Endothelial cell of umbilical vein (primary cell): ENCODE data around the gene HP.

Source experiments
- CTCF ChIP-seq, 2 donors: IDR thresholded peaks; 1 replicate in 1 of 2; 2 replicates in 1 of 2; pipeline ENCODE4 v1.5.1; 2011; ENCODE audit warnings: low read length in 2 of 2, mild to moderate bottlenecking in 2 of 2, moderate library complexity in 2 of 2, control low read depth in 1 of 2, inconsistent platforms in 1 of 2, low read depth in 1 of 2; ENCODE audit not compliant: insufficient read depth in 1 of 2; ENCODE audit errors: extremely low read depth in 1 of 2
- EZH2 ChIP-seq: IDR thresholded peaks from 2 replicates; pipeline ENCODE4 v1.6.1; 2012; ENCODE audit warnings: borderline replicate concordance, low read depth, mild to moderate bottlenecking, moderate library complexity, low read length, inconsistent platforms; ENCODE audit not compliant: severe bottlenecking
- GATA2 ChIP-seq: IDR thresholded peaks from 2 replicates; pipeline ENCODE4 v1.7.0; 2011; ENCODE audit warnings: low read depth, mild to moderate bottlenecking, moderate library complexity, mixed read lengths, low read length; ENCODE audit not compliant: insufficient read length, insufficient read depth
- JUN ChIP-seq: IDR thresholded peaks from 2 replicates; pipeline ENCODE4 v1.6.1; 2011; ENCODE audit warnings: borderline replicate concordance, low read depth; ENCODE audit not compliant: insufficient read length, insufficient read depth
- MYC ChIP-seq: IDR thresholded peaks from one replicate; pipeline ENCODE4 v1.6.1; 2011; ENCODE audit warnings: mild to moderate bottlenecking, low read depth, low read length
- POLR2A ChIP-seq: IDR thresholded peaks from 2 replicates; pipeline ENCODE4 v1.6.1; 2012; ENCODE audit warnings: low read depth, mild to moderate bottlenecking, control low read depth, low read length
- POLR2AphosphoS5 ChIP-seq: IDR thresholded peaks from 2 replicates; pipeline ENCODE4 v1.6.1; 2012; ENCODE audit warnings: low read depth, mild to moderate bottlenecking, control low read depth, low read length, moderate library complexity; ENCODE audit not compliant: insufficient read depth

- no peak for TF ChIP-seq CTCF (IDR thresholded peaks at IDR 0.05; ENCODE audit: extremely low read depth in 1 of 2, insufficient read depth in 1 of 2, low read depth in 1 of 2, low read length in 2 of 2)
- TF ChIP-seq EZH2, result no peak
- no peak for TF ChIP-seq POLR2AphosphoS5
- no peak for TF ChIP-seq POLR2A
- no peak for TF ChIP-seq MYC
- no peak for TF ChIP-seq GATA2
- no peak for TF ChIP-seq JUN
Observed at GRCh38 chr16:72060405-72060804, 6.1 kb downstream of the HP start.
